Suprapubic skin (tissue), 4 donors: ENCODE measurements around the gene CFAP46. TPM values are rescaled to one million over a fixed set of nuclear protein-coding genes. Genes with fewer than 3 reads are reported as not detected.
"Not testable (repeated sequence)": the region's sequence is repeated elsewhere in the genome, so short reads cannot be mapped to it uniquely, and the experiment has no call there.

ENCODE experiments used
- DNase-seq, 2 donors: peaks; one replicate each; pipeline ENCODE4 v3.0.0-alpha.2; 2019; ENCODE audit warnings: low spot score in 2 of 2
- H3K27ac ChIP-seq: fragments of 200-600 bp; sonication (generic); one replicate; pipeline ENCODE4 v1.5.1; 2019
- H3K27me3 ChIP-seq: fragments of 200-600 bp; sonication (generic); one replicate; pipeline ENCODE4 v1.5.1; 2019
- H3K36me3 ChIP-seq: fragments of 200-600 bp; sonication (generic); one replicate; pipeline ENCODE4 v1.5.1; 2019
- H3K4me1 ChIP-seq: fragments of 200-600 bp; sonication (generic); one replicate; pipeline ENCODE4 v1.5.1; 2019
- H3K4me3 ChIP-seq: fragments of 200-600 bp; sonication (generic); one replicate; pipeline ENCODE4 v1.5.1; 2019; ENCODE audit warnings: mild to moderate bottlenecking
- H3K9me3 ChIP-seq: fragments of 200-600 bp; sonication (generic); one replicate; pipeline ENCODE4 v1.5.1; 2019
- CTCF ChIP-seq, 2 donors: fragments of 200-600 bp in 1 of 2; fragments of 450-650 bp in 1 of 2; sonication (generic) in 1 of 2; IDR thresholded peaks; one replicate each; pipeline ENCODE4 v1.5.1; 2016 to 2019; ENCODE audit warnings: antibody characterized with exemption in 2 of 2, mild to moderate bottlenecking in 1 of 2, moderate library complexity in 1 of 2
- EP300 ChIP-seq: sonication (generic); formaldehyde crosslinking; IDR thresholded peaks from one replicate; pipeline ENCODE4 v1.6.1; 2017; ENCODE audit warnings: antibody characterized with exemption
- POLR2A ChIP-seq, 2 donors: fragments of 450-650 bp; IDR thresholded peaks; one replicate each; pipeline ENCODE4 v1.6.1; 2017; ENCODE audit warnings: antibody characterized with exemption in 2 of 2, mild to moderate bottlenecking in 2 of 2, moderate library complexity in 2 of 2
- POLR2AphosphoS5 ChIP-seq, 3 donors: sonication (generic); formaldehyde crosslinking; IDR thresholded peaks; one replicate each; pipeline ENCODE4 v1.6.1; 2017; ENCODE audit warnings: antibody characterized with exemption in 3 of 3
- WGBS: methylation state at CpG from one replicate; pipeline ENCODE4 v1.1.5; 2018; 5-methylcytosine and 5-hydroxymethylcytosine counted together
- total RNA-seq, 4 donors: library from RNA; depleted of rRNA; stranded (reverse); fragments of >200 nt; gene quantifications; one replicate each; pipeline ENCODE4 v1.1.0, GENCODE V29; 2016

Gene CFAP46
- total RNA-seq, 4 donors from 2014 or later, result 0.11 to 0.21 TPM; not detected in 2

- Histone ChIP-seq H3K4me3 (no peak overlapping the region), H3K27me3 (peaks cover 21% of the 10 kb centered on the region), H3K36me3 (no peaks in the 10 kb centered on the region), H3K9me3 (no peaks in the 10 kb centered on the region), H3K27ac (no peak overlapping the region), H3K4me1 (no peaks in the 10 kb centered on the region)
- DNase-seq, result no peak
- TF ChIP-seq CTCF (IDR thresholded peaks at IDR 0.05) (no peak), POLR2AphosphoS5 (IDR thresholded peaks at IDR 0.05) (no peak), POLR2A (IDR thresholded peaks at IDR 0.05) (no peak), EP300 (no peak)
- WGBS, result 79% methylated on average over 13 of the region's 42 CpGs
Observed at GRCh38 chr10:132924046-132924952, 18.1 kb downstream of the CFAP46 start.

GRCh38 chr10:132923384-132923783 is 19.0 kb downstream of the CFAP46 start:
- peaks cover 26% of the 10 kb centered on the region for H3K27me3 ChIP-seq
- not testable (repeated sequence) for DNase-seq, H3K27ac ChIP-seq, H3K4me1 ChIP-seq, H3K9me3 ChIP-seq, H3K36me3 ChIP-seq, H3K4me3 ChIP-seq
- 80% methylated on average over 6 of the region's 7 CpGs for WGBS

- Histone ChIP-seq H3K27me3 (peaks cover 26% of the 10 kb centered on the region), H3K4me3 (no peak overlapping the region), H3K36me3 (no peaks in the 10 kb centered on the region), H3K9me3 (no peaks in the 10 kb centered on the region), H3K4me1 (no peaks in the 10 kb centered on the region), H3K27ac (no peak overlapping the region)
- TF ChIP-seq POLR2A (IDR thresholded peaks at IDR 0.05) (no peak), CTCF (IDR thresholded peaks at IDR 0.05) (no peak), POLR2AphosphoS5 (IDR thresholded peaks at IDR 0.05) (no peak), EP300 (no peak)
- no CpG with 5 or more reads among the region's 17 CpGs for WGBS
- DNase-seq, result no peak
Observed at GRCh38 chr10:132922872-132923271, 19.5 kb downstream of the CFAP46 start.

GRCh38 chr10:132921818-132922807 is 20.3 kb downstream of the CFAP46 start:
- no peaks in the 10 kb centered on the region for H3K9me3 ChIP-seq
- WGBS, result 91% methylated on average over 19 of the region's 52 CpGs
- H3K27ac ChIP-seq, result no peak overlapping the region
- DNase-seq, result no peak
- no peak overlapping the region for H3K4me3 ChIP-seq
- TF ChIP-seq POLR2A (IDR thresholded peaks at IDR 0.05), result no peak
- no peak for TF ChIP-seq EP300
- no peak for TF ChIP-seq POLR2AphosphoS5 (IDR thresholded peaks at IDR 0.05)
- TF ChIP-seq CTCF (IDR thresholded peaks at IDR 0.05), result no peak
- H3K4me1 ChIP-seq, result no peaks in the 10 kb centered on the region
- peaks cover 27% of the 10 kb centered on the region for H3K27me3 ChIP-seq
- no peaks in the 10 kb centered on the region for H3K36me3 ChIP-seq

- H3K27me3 ChIP-seq, result peaks cover 32% of the 10 kb centered on the region
- 89% methylated on average over 5 of the region's 18 CpGs for WGBS
- H3K9me3 ChIP-seq, result no peaks in the 10 kb centered on the region
- DNase-seq, result no peak
- H3K4me1 ChIP-seq, result no peaks in the 10 kb centered on the region
- TF ChIP-seq POLR2A (IDR thresholded peaks at IDR 0.05) (no peak), CTCF (IDR thresholded peaks at IDR 0.05) (no peak), POLR2AphosphoS5 (IDR thresholded peaks at IDR 0.05) (no peak), EP300 (no peak)
- H3K36me3 ChIP-seq, result no peaks in the 10 kb centered on the region
- no peak overlapping the region for H3K27ac ChIP-seq
- H3K4me3 ChIP-seq, result no peak overlapping the region
Observed at GRCh38 chr10:132921086-132921485, 21.3 kb downstream of the CFAP46 start.
